NT2/D1 (cell line): ENCODE results near the gene WDFY4.

Source experiments
- SUZ12 ChIP-seq: IDR thresholded peaks from 2 replicates; pipeline ENCODE4 v1.6.1; 2011; ENCODE audit not compliant: insufficient read length, insufficient read depth; ENCODE audit errors: extremely low read depth
- YY1 ChIP-seq: IDR thresholded peaks from 2 replicates; pipeline ENCODE4 v1.6.1; 2011; ENCODE audit not compliant: insufficient read length, insufficient read depth
- ZNF274 ChIP-seq: IDR thresholded peaks from 2 replicates; pipeline ENCODE4 v1.6.1; 2011; ENCODE audit warnings: mild to moderate bottlenecking, low read depth, low read length

DNA sequence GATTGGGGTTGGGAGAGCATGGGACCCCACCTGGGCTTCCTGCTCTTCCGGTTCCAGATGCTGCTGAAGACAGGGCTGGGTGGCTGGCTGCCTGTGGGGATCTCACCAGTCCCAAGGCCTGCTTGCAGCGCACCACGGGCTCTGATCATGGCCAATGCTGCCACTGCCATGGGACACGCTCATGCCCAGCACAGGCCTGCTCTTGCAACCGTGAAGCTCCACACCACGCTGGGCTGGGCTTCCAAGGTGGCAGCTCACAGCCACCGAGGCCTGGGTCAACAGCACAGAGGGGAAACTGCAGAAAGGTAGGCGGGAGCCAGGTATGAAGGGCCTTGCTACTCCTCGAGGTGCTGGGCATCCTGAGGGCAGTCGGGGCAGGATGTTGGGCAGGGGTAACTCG, 327.1 kb downstream of the WDFY4 start:
- no peak for TF ChIP-seq SUZ12
- TF ChIP-seq ZNF274: no peak
- no peak for TF ChIP-seq YY1
